NCI-H1092 treated with DMSO at 0.1 percent for 48 hours (cell line): Measurements from ENCODE around the gene HOXA3.

Experiments
- DNase-seq: peaks from one replicate; lab custom pipeline; 2025; lab: John Stamatoyannopoulos, UW

Gene HOXA3

GRCh38 chr7:27177795-27178320 lies 25.5 kb upstream of the HOXA3 start:
- DNase-seq = no peak

GRCh38 chr7:27176962-27177794 lies 24.8 kb upstream of the HOXA3 start:
- DNase-seq = no peak

- DNase-seq = no peak
Measured at GRCh38 chr7:27176524-27176845, 24.1 kb upstream of the HOXA3 start.

- no peak for DNase-seq
Measured at GRCh38 chr7:27175626-27176523, 23.5 kb upstream of the HOXA3 start.

- no peak for DNase-seq
Measured at GRCh38 chr7:27174874-27175625, 22.7 kb upstream of the HOXA3 start.

- no peak for DNase-seq
Measured at GRCh38 chr7:27173956-27174873, 21.8 kb upstream of the HOXA3 start, which contains the start of gene HOXA10. TSS of gene HOXA10 (minus strand) at chr7:27174320. CDS start at chr7:27174306, 14 bp downstream.

- no peak for DNase-seq
Measured at GRCh38 chr7:27173511-27173955, 21.1 kb upstream of the HOXA3 start.

- DNase-seq = no peak
Measured at GRCh38 chr7:27172823-27173510, 20.6 kb upstream of the HOXA3 start.

- DNase-seq = no peak
Measured at GRCh38 chr7:27172315-27172774, 20.0 kb upstream of the HOXA3 start.

- no peak for DNase-seq
Measured at GRCh38 chr7:27171637-27172314, 19.4 kb upstream of the HOXA3 start.

- no peak for DNase-seq
Measured at GRCh38 chr7:27171325-27171636, 18.9 kb upstream of the HOXA3 start.

GRCh38 chr7:27170426-27171324 lies 18.3 kb upstream of the HOXA3 start:
- no peak for DNase-seq

- peak; percentile 97 for DNase-seq
Measured at GRCh38 chr7:27169658-27170425, 17.5 kb upstream of the HOXA3 start.

- DNase-seq = no peak
Measured at GRCh38 chr7:27168265-27168947, 16.0 kb upstream of the HOXA3 start.

- no peak for DNase-seq
Measured at GRCh38 chr7:27167916-27168264, 15.5 kb upstream of the HOXA3 start.

GRCh38 chr7:27166531-27167505 lies 14.4 kb upstream of the HOXA3 start:
- DNase-seq = no peak
